GM18520 (cell line): ENCODE data around the gene GSAP.

ENCODE experiments used
- ATAC-seq: cut with Tn5 transposase; IDR thresholded peaks from one replicate; pipeline ENCODE4 v1.9.1; 2021; ENCODE audit not compliant: unreplicated experiment

The GSAP gene

GRCh38 chr7:77329466-77330168 is 86.5 kb downstream of the GSAP start:
- peak; percentile 16 for ATAC-seq

GRCh38 chr7:77328669-77329068 is 87.5 kb downstream of the GSAP start:
- ATAC-seq, result no peak

GRCh38 chr7:77327932-77328628 is 88.1 kb downstream of the GSAP start:
- ATAC-seq, result no peak

GRCh38 chr7:77327067-77327931 is 88.8 kb downstream of the GSAP start:
- ATAC-seq, result no peak

GRCh38 chr7:77326131-77326530 is 90.0 kb downstream of the GSAP start:
- no peak for ATAC-seq

GRCh38 chr7:77321300-77321699 is 94.8 kb downstream of the GSAP start:
- ATAC-seq, result no peak

- ATAC-seq, result no peak
Measured at GRCh38 chr7:77320714-77321113, 95.4 kb downstream of the GSAP start.

GRCh38 chr7:77320137-77320536 is 96.0 kb downstream of the GSAP start:
- ATAC-seq, result no peak

GRCh38 chr7:77318019-77318418 is 98.1 kb downstream of the GSAP start:
- no peak for ATAC-seq

- no peak for ATAC-seq
Measured at GRCh38 chr7:77316219-77316978, 99.8 kb downstream of the GSAP start.

- no peak for ATAC-seq
Measured at GRCh38 chr7:77315182-77315591, 101.0 kb downstream of the GSAP start.

- no peak for ATAC-seq
Measured at GRCh38 chr7:77313876-77314480, 102.2 kb downstream of the GSAP start.

- ATAC-seq, result no peak
Measured at GRCh38 chr7:77313085-77313484, 103.1 kb downstream of the GSAP start.

- no peak for ATAC-seq
Measured at GRCh38 chr7:77310982-77311381, 105.2 kb downstream of the GSAP start.

GRCh38 chr7:77309714-77310220 is 106.4 kb downstream of the GSAP start:
- no peak for ATAC-seq

GRCh38 chr7:77308792-77309191 is 107.4 kb downstream of the GSAP start:
- no peak for ATAC-seq

GRCh38 chr7:77306231-77307067 is 109.7 kb downstream of the GSAP start:
- ATAC-seq, result no peak

GRCh38 chr7:77295549-77295948 is 120.6 kb downstream of the GSAP start:
- no peak for ATAC-seq

- ATAC-seq, result no peak
Measured at GRCh38 chr7:77293046-77293445, 123.1 kb downstream of the GSAP start.
